ENCODE measurements around the gene ZNF827. TPM values are rescaled to one million over a fixed set of nuclear protein-coding genes. Genes with fewer than 3 reads are reported as not detected.

ZNF827 gene
- total and polyA plus RNA-seq, 2 experiments from 2014 or later = 20.3 to 33.1 TPM

DNA sequence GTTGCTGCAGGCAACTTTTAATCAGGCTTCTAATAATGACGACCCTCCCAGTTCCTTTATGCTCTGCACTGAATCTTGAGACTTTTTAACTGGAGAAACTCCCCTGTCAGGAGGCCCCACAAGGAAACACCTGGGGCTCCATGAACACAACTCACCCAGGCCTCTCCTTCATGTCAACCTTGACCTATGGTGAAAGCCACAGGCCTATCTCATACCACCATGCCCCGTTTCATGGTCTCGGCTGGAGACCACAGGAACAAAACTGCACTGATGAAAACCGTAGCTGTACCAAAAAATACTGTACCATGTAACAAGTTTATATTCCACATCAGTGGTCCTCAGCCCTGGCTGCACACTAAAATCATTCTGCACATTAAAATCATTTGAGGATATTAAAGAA lies 57.0 kb downstream of the ZNF827 start (continued):
- TF ChIP-seq, protein P1, sequence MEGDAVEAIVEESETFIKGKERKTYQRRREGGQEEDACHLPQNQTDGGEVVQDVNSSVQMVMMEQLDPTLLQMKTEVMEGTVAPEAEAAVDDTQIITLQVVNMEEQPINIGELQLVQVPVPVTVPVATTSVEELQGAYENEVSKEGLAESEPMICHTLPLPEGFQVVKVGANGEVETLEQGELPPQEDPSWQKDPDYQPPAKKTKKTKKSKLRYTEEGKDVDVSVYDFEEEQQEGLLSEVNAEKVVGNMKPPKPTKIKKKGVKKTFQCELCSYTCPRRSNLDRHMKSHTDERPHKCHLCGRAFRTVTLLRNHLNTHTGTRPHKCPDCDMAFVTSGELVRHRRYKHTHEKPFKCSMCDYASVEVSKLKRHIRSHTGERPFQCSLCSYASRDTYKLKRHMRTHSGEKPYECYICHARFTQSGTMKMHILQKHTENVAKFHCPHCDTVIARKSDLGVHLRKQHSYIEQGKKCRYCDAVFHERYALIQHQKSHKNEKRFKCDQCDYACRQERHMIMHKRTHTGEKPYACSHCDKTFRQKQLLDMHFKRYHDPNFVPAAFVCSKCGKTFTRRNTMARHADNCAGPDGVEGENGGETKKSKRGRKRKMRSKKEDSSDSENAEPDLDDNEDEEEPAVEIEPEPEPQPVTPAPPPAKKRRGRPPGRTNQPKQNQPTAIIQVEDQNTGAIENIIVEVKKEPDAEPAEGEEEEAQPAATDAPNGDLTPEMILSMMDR (conservative IDR thresholded peaks at IDR 0.05; ENCODE audit: low read depth in 2 of 2) = no peak
- TF ChIP-seq ZNF331 (CRISPR knock-in tag; IDR thresholded peaks at IDR 0.05; ENCODE audit: low read depth) = no peak

DNA sequence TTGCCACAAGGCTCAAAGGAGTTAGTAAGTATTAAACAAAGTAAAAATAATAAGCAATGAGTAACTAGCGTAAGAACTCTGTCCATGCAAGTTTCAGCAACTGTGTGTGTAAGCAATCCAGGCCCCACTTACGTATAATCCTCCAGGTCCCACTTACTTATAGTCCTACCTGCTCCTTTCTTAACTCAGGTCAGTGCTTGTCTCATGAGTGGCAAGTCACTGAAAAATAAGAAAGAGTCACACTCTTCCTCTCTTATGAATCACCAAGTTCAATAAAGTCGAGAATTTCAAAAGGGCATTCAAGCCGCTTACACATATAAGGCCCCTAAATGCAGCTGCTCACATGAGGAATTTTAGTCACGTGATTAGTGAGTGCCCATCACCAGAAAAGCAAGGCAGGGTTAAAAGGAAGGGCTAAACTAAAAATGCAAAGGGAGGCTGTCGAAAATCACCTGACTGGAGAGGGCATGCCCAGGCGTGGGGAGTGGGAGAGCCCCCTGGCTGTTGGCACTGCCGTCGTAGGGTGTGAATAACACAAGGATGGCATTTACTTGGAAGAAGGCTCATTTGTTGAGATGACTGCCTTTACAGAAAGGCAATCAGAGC lies 58.2 kb downstream of the ZNF827 start:
- TF ChIP-seq, protein P2, sequence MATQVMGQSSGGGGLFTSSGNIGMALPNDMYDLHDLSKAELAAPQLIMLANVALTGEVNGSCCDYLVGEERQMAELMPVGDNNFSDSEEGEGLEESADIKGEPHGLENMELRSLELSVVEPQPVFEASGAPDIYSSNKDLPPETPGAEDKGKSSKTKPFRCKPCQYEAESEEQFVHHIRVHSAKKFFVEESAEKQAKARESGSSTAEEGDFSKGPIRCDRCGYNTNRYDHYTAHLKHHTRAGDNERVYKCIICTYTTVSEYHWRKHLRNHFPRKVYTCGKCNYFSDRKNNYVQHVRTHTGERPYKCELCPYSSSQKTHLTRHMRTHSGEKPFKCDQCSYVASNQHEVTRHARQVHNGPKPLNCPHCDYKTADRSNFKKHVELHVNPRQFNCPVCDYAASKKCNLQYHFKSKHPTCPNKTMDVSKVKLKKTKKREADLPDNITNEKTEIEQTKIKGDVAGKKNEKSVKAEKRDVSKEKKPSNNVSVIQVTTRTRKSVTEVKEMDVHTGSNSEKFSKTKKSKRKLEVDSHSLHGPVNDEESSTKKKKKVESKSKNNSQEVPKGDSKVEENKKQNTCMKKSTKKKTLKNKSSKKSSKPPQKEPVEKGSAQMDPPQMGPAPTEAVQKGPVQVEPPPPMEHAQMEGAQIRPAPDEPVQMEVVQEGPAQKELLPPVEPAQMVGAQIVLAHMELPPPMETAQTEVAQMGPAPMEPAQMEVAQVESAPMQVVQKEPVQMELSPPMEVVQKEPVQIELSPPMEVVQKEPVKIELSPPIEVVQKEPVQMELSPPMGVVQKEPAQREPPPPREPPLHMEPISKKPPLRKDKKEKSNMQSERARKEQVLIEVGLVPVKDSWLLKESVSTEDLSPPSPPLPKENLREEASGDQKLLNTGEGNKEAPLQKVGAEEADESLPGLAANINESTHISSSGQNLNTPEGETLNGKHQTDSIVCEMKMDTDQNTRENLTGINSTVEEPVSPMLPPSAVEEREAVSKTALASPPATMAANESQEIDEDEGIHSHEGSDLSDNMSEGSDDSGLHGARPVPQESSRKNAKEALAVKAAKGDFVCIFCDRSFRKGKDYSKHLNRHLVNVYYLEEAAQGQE (IDR thresholded peaks at IDR 0.05; ENCODE audit: unreplicated experiment) = no peak
- TF ChIP-seq, protein P1 (conservative IDR thresholded peaks at IDR 0.05; ENCODE audit: low read depth in 2 of 2) = 0 out of 4 replicates have a peak, but pooled peaks of 1 of the 2 experiments have one; percentile 7
- TF ChIP-seq ZNF331 (CRISPR knock-in tag; IDR thresholded peaks at IDR 0.05; ENCODE audit: low read depth) = no peak
- no peak for TF ChIP-seq ZNF114 (CRISPR knock-in tag; IDR thresholded peaks at IDR 0.05)
- Histone ChIP-seq H4K20me1 (replicated peaks; ENCODE audit: insufficient read depth) (no peaks in the 10 kb centered on the region), H3K36me3 (ENCODE audit: insufficient read depth) (no peaks in the 10 kb centered on the region; the same call in 1 of the 2 replicates), H3K4me1 (ENCODE audit: insufficient read depth) (peaks cover 38% of the 10 kb centered on the region), H3K4me3 (no peak overlapping the region), H3K79me2 (replicated peaks; ENCODE audit: insufficient read depth) (peaks cover 80% of the 10 kb centered on the region), H2AFZ (no peak overlapping the region), H3K27me3 (ENCODE audit: insufficient read depth) (no peaks in the 10 kb centered on the region), H3F3A (replicated peaks; ENCODE audit: low read depth) (no peaks in the 10 kb centered on the region), H3K4me2 (no peak overlapping the region), H3K9me2 (ENCODE audit: insufficient read depth) (no peaks in the 10 kb centered on the region), H3K27ac (ENCODE audit: low read depth) (0 out of 2 replicates have a peak overlapping the region, but pooled peaks have one; percentile 5)
- Mint-ChIP-seq H3K27ac (peak overlapping the region; percentile 68), H3K36me3 (ENCODE audit: low read depth) (peaks cover 60% of the 10 kb centered on the region), H3K9me3 (no peaks in the 10 kb centered on the region), H3K4me3 (no peak overlapping the region), H3K27me3 (ENCODE audit: insufficient read depth, low read depth, poor library complexity) (peaks cover 5% of the 10 kb centered on the region), H3K4me1 (peaks cover 53% of the 10 kb centered on the region)
- DNase-seq (ENCODE audit: low spot score) (no peak), ATAC-seq (no peak)

All from GM23338 (cell line).